H9 (cell line): Measurements from ENCODE around the gene KCNK5. TPM values are rescaled to one million over a fixed set of nuclear protein-coding genes. Genes with fewer than 3 reads are reported as not detected.

Experiments used
- DNase-seq: peaks from one replicate; pipeline ENCODE4 v3.0.0-alpha.2; 2017
- H2AFZ ChIP-seq: one replicate; pipeline ENCODE4 v1.6.1; 2013; ENCODE audit warnings: mild to moderate bottlenecking, low read length, control low read depth, moderate library complexity
- H2AK5ac ChIP-seq: 2 replicates; pipeline ENCODE4 v1.6.1; 2013; ENCODE audit warnings: low read length, control low read depth, mixed read lengths; ENCODE audit not compliant: insufficient read length
- H2BK120ac ChIP-seq: one replicate; pipeline ENCODE4 v1.6.1; 2013; ENCODE audit warnings: low read depth, mild to moderate bottlenecking, low read length, control low read depth, inconsistent platforms; ENCODE audit not compliant: poor library complexity, severe bottlenecking
- H2BK12ac ChIP-seq: 2 replicates; pipeline ENCODE4 v1.6.1; 2013; ENCODE audit warnings: low read length, control low read depth, mixed read lengths, low read depth; ENCODE audit not compliant: insufficient read length
- H2BK15ac ChIP-seq: 2 replicates; pipeline ENCODE4 v1.6.1; 2013; ENCODE audit warnings: low read depth, low read length, control low read depth
- H2BK20ac ChIP-seq: one replicate; pipeline ENCODE4 v1.6.1; 2013; ENCODE audit warnings: low read depth, mild to moderate bottlenecking, low read length, control low read depth, inconsistent platforms; ENCODE audit not compliant: poor library complexity, severe bottlenecking
- H2BK5ac ChIP-seq: 2 replicates; pipeline ENCODE4 v1.6.1; 2013; ENCODE audit warnings: low read length, control low read depth, mixed read lengths; ENCODE audit not compliant: insufficient read length
- H3K14ac ChIP-seq: 2 replicates; pipeline ENCODE4 v1.6.1; 2013; ENCODE audit warnings: low read length, control low read depth; ENCODE audit not compliant: insufficient read depth
- H3K18ac ChIP-seq: 2 replicates; pipeline ENCODE4 v1.6.1; 2013; ENCODE audit warnings: low read depth, mild to moderate bottlenecking, mixed read lengths, low read length, control low read depth; ENCODE audit not compliant: insufficient read length
- H3K23ac ChIP-seq: 2 replicates; pipeline ENCODE4 v1.6.1; 2013; ENCODE audit warnings: low read length, control low read depth, mixed read lengths, low read depth; ENCODE audit not compliant: insufficient read length
- H3K23me2 ChIP-seq: 2 replicates; pipeline ENCODE4 v1.6.1; 2013; ENCODE audit warnings: low read depth, mild to moderate bottlenecking, mixed read lengths, low read length, control low read depth; ENCODE audit not compliant: insufficient read length, poor library complexity, severe bottlenecking
- H3K27ac ChIP-seq: 2 replicates; pipeline ENCODE4 v1.5.1; 2013; ENCODE audit warnings: low read length, control low read depth, mixed read lengths, low read depth; ENCODE audit not compliant: insufficient read length
- H3K27me3 ChIP-seq: 2 replicates; pipeline ENCODE4 v1.6.1; 2013; ENCODE audit warnings: low read length, control low read depth, inconsistent platforms; ENCODE audit not compliant: insufficient read depth
- H3K4ac ChIP-seq: 2 replicates; pipeline ENCODE4 v1.6.1; 2013; ENCODE audit warnings: low read depth, mild to moderate bottlenecking, control low read depth, inconsistent platforms, low read length, moderate library complexity
- H3K4me1 ChIP-seq: 2 replicates; pipeline ENCODE4 v1.6.1; 2013; ENCODE audit warnings: low read length, control low read depth, inconsistent platforms; ENCODE audit not compliant: insufficient read depth
- H3K4me2 ChIP-seq: 2 replicates; pipeline ENCODE4 v1.6.1; 2013; ENCODE audit warnings: low read length, control low read depth, mixed read lengths; ENCODE audit not compliant: insufficient read length, insufficient read depth
- H3K56ac ChIP-seq: 2 replicates; pipeline ENCODE4 v1.6.1; 2013; ENCODE audit warnings: low read depth, mild to moderate bottlenecking, mixed read lengths, low read length, control low read depth; ENCODE audit not compliant: insufficient read length
- H3K79me1 ChIP-seq: 2 replicates; pipeline ENCODE4 v1.6.1; 2013; ENCODE audit warnings: low read depth, mild to moderate bottlenecking, moderate library complexity, low read length, control low read depth, inconsistent platforms; ENCODE audit not compliant: insufficient read depth, poor library complexity, severe bottlenecking
- H3K79me2 ChIP-seq: 2 replicates; pipeline ENCODE4 v1.6.1; 2013; ENCODE audit warnings: low read length, control low read depth, inconsistent platforms; ENCODE audit not compliant: insufficient read depth
- H3K9ac ChIP-seq: 2 replicates; pipeline ENCODE4 v1.6.1; 2013; ENCODE audit warnings: low read length, control low read depth, mixed read lengths; ENCODE audit not compliant: insufficient read length; ENCODE audit errors: extremely low read depth
- H3K9me3 ChIP-seq: one replicate; pipeline ENCODE4 v1.6.1; 2013; ENCODE audit warnings: low read depth, low read length, inconsistent platforms; ENCODE audit not compliant: control insufficient read depth
- H3T11ph ChIP-seq: one replicate; pipeline ENCODE4 v1.6.1; 2013; ENCODE audit warnings: mild to moderate bottlenecking, low read length, control low read depth, inconsistent platforms
- H4K20me1 ChIP-seq: one replicate; pipeline ENCODE4 v1.6.1; 2013; ENCODE audit not compliant: control insufficient read depth, insufficient read length, insufficient read depth
- H4K5ac ChIP-seq: 2 replicates; pipeline ENCODE4 v1.6.1; 2013; ENCODE audit warnings: low read depth, mild to moderate bottlenecking, mixed read lengths, low read length, control low read depth; ENCODE audit not compliant: insufficient read length
- H4K8ac ChIP-seq: replicated peaks from 2 replicates; pipeline ENCODE4 v1.6.1; 2013; ENCODE audit warnings: low read length, control low read depth, mixed read lengths, low read depth; ENCODE audit not compliant: insufficient read length
- H4K91ac ChIP-seq: 2 replicates; pipeline ENCODE4 v1.6.1; 2013; ENCODE audit warnings: low read depth, mild to moderate bottlenecking, moderate library complexity, mixed read lengths, low read length, control low read depth; ENCODE audit not compliant: insufficient read length
- H3K27ac Mint-ChIP-seq, 3 experiments: 2 replicates in 2 of 3; 3 replicates in 1 of 3; pipeline ENCODE4 v1.8.0; 2020 to 2021; ENCODE audit warnings: mixed read lengths in 3 of 3, mild to moderate bottlenecking in 1 of 3, moderate library complexity in 1 of 3
- H3K27me3 Mint-ChIP-seq: 2 replicates; pipeline ENCODE4 v1.8.0; 2021; ENCODE audit warnings: low read depth, mild to moderate bottlenecking, moderate library complexity, mixed read lengths
- H3K36me3 Mint-ChIP-seq, 3 experiments: 2 replicates in 2 of 3; 3 replicates in 1 of 3; pipeline ENCODE4 v1.8.0; 2020 to 2021; ENCODE audit warnings: low read depth in 3 of 3, mixed read lengths in 3 of 3; ENCODE audit not compliant: insufficient read depth in 1 of 3
- H3K4me1 Mint-ChIP-seq, 2 experiments: 2 replicates each; pipeline ENCODE4 v1.8.0; 2020; ENCODE audit warnings: mixed read lengths in 2 of 2
- H3K4me3 Mint-ChIP-seq, 2 experiments: 2 replicates in 1 of 2; 3 replicates in 1 of 2; pipeline ENCODE4 v1.8.0; 2020 to 2021; ENCODE audit warnings: mild to moderate bottlenecking in 2 of 2, mixed read lengths in 2 of 2, moderate library complexity in 1 of 2
- H3K9me3 Mint-ChIP-seq, 2 experiments: 2 replicates in 1 of 2; 3 replicates in 1 of 2; pipeline ENCODE4 v1.8.0; 2020; ENCODE audit warnings: mild to moderate bottlenecking in 2 of 2, mixed read lengths in 2 of 2, moderate library complexity in 1 of 2
- CTCF ChIP-seq: fragments of 200-600 bp; sonication (generic); conservative IDR thresholded peaks from 3 replicates; pipeline ENCODE4 v1.8.0; 2021; ENCODE audit warnings: antibody characterized with exemption, mild to moderate bottlenecking
- WGBS: extraction: QIAGEN DNeasy Blood & Tissue Kit; methylation state at CpG from one replicate; pipeline ENCODE4 v1.1.7; 2013; ENCODE audit warnings: missing lambda C conversion rate, low lambda C conversion rate, mixed read lengths; ENCODE audit not compliant: insufficient read length; ENCODE audit errors: extremely low coverage; 5-methylcytosine and 5-hydroxymethylcytosine counted together
- total RNA-seq: library from RNA; stranded (reverse); gene quantifications from 2 replicates; pipeline ENCODE4 v1.2.1, GENCODE V29; 2021

The KCNK5 gene
- total RNA-seq, 1 experiment from 2014 or later: 30.0 TPM

- H3K4me1 ChIP-seq: peaks cover 6% of the 10 kb centered on the region; the same call in 1 of the 2 replicates
- Mint-ChIP-seq H3K27ac (no peak overlapping the region), H3K4me1 (peaks cover 44 to 46% of the 10 kb centered on the region in 2 experiments), H3K27me3 (no peaks in the 10 kb centered on the region), H3K36me3 (peaks cover 0 to 3% (median 2%) of the 10 kb centered on the region in 3 experiments; a peak in 1 of 7 replicates), H3K4me3 (no peak overlapping the region), H3K9me3 (peaks cover 0 to 4% of the 10 kb centered on the region in 2 experiments; a peak in 1 of 5 replicates)
- no peak overlapping the region for H3K23ac ChIP-seq
- H3K4ac ChIP-seq: no peak overlapping the region
- no peak overlapping the region for H4K5ac ChIP-seq
- H3K4me2 ChIP-seq: no peak overlapping the region
- no peak for DNase-seq
- H3K79me1 ChIP-seq: no peaks in the 10 kb centered on the region
- no peak overlapping the region for H3T11ph ChIP-seq
- H2BK5ac ChIP-seq: no peak overlapping the region
- H3K27me3 ChIP-seq: no peaks in the 10 kb centered on the region
- no peak overlapping the region for H2BK20ac ChIP-seq
- no peaks in the 10 kb centered on the region for H3K9me3 ChIP-seq
- no peak overlapping the region for H2AK5ac ChIP-seq
- H3K79me2 ChIP-seq: no peaks in the 10 kb centered on the region
- H3K23me2 ChIP-seq: no peaks in the 10 kb centered on the region
- no peak overlapping the region for H3K18ac ChIP-seq
- no peak overlapping the region for H2BK12ac ChIP-seq
- TF ChIP-seq CTCF: no peak
- no CpG with 5 or more reads among the region's 2 CpGs for WGBS
- H2BK120ac ChIP-seq: no peak overlapping the region
- no peak overlapping the region for H3K27ac ChIP-seq
- H3K56ac ChIP-seq: no peak overlapping the region
- no peak overlapping the region for H2AFZ ChIP-seq
- H4K91ac ChIP-seq: no peak overlapping the region
- no peak overlapping the region for H3K14ac ChIP-seq
- no peak overlapping the region for H4K8ac ChIP-seq
- no peak overlapping the region for H2BK15ac ChIP-seq
- H4K20me1 ChIP-seq: no peaks in the 10 kb centered on the region
- no peak overlapping the region for H3K9ac ChIP-seq
Measured at GRCh38 chr6:39260953-39261352, 31.7 kb upstream of the KCNK5 start.
